ENCODE results near the gene SLIT1.

DNA sequence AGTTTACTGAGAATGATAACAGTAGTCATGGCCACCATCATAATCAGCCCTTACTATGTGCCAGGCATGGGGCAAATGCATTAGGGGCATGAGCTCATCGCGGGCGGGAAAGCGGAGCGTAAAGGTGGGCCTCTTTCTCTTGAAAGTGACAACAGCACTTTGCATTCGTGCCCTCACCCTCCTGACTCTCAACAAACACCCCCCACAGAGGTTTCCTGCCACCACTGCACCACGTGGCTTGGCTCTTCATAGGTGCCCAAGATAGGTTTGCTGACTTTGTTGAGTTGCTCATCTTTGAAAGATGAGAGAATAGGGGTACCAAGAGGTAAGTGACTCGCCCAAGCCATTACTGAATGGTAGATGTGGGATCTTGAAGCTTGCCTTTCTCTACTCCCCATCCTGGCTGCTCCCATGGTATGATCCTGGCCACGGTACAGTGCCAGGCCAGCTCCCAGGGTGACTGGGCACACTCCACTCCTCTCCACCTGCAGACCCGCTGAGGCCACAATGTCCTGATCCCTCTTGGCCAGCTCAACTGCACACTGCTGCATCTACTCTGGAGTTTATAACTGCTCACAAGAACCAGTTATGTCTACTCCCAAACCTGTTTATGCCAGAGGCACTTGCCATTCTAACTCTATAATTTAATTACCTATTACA, 26.0 kb downstream of the SLIT1 start:
- TF ChIP-seq, protein P1, sequence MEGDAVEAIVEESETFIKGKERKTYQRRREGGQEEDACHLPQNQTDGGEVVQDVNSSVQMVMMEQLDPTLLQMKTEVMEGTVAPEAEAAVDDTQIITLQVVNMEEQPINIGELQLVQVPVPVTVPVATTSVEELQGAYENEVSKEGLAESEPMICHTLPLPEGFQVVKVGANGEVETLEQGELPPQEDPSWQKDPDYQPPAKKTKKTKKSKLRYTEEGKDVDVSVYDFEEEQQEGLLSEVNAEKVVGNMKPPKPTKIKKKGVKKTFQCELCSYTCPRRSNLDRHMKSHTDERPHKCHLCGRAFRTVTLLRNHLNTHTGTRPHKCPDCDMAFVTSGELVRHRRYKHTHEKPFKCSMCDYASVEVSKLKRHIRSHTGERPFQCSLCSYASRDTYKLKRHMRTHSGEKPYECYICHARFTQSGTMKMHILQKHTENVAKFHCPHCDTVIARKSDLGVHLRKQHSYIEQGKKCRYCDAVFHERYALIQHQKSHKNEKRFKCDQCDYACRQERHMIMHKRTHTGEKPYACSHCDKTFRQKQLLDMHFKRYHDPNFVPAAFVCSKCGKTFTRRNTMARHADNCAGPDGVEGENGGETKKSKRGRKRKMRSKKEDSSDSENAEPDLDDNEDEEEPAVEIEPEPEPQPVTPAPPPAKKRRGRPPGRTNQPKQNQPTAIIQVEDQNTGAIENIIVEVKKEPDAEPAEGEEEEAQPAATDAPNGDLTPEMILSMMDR (IDR thresholded peaks at IDR 0.05): no peak
- TF ChIP-seq POLR2A (IDR thresholded peaks at IDR 0.05): no peak
